C4-2B (cell line): ENCODE measurements around the gene ZFYVE19.

Experiments used
- H3K27ac ChIP-seq: fragments of 450-650 bp; 2 replicates; pipeline ENCODE4 v1.5.1; 2017
- ZFX ChIP-seq: fragments of 450-650 bp; IDR thresholded peaks from 2 replicates; pipeline ENCODE4 v1.6.1; 2017
- TF ChIP-seq, protein P1 (sequence below): fragments of 450-650 bp; conservative IDR thresholded peaks from 2 replicates; pipeline ENCODE4 v1.5.1; 2017; ENCODE audit warnings: mild to moderate bottlenecking

ZFYVE19 gene

DNA sequence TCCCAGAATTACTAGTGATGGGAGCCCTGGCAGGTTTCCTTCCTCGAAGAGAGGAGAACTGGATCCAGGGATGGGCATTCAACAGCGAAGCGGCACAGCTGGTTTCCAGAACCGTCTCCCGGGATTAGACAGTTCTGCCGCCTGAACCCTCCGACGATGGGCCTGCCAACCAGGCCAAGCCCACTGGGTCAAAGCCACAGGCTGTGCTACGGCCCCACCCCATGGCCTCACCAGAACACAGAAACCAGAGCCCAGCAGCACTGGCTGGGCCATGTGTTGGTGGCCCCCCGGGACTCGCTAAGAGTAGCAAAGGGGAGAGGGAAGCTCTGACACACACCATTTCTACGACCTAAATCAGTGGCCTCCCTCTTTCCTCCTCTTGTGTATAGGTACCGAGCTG, 34.9 kb upstream of the ZFYVE19 start:
- H3K27ac ChIP-seq: no peak overlapping the region
- TF ChIP-seq, protein P1, sequence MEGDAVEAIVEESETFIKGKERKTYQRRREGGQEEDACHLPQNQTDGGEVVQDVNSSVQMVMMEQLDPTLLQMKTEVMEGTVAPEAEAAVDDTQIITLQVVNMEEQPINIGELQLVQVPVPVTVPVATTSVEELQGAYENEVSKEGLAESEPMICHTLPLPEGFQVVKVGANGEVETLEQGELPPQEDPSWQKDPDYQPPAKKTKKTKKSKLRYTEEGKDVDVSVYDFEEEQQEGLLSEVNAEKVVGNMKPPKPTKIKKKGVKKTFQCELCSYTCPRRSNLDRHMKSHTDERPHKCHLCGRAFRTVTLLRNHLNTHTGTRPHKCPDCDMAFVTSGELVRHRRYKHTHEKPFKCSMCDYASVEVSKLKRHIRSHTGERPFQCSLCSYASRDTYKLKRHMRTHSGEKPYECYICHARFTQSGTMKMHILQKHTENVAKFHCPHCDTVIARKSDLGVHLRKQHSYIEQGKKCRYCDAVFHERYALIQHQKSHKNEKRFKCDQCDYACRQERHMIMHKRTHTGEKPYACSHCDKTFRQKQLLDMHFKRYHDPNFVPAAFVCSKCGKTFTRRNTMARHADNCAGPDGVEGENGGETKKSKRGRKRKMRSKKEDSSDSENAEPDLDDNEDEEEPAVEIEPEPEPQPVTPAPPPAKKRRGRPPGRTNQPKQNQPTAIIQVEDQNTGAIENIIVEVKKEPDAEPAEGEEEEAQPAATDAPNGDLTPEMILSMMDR: no peak
- TF ChIP-seq ZFX: no peak

DNA sequence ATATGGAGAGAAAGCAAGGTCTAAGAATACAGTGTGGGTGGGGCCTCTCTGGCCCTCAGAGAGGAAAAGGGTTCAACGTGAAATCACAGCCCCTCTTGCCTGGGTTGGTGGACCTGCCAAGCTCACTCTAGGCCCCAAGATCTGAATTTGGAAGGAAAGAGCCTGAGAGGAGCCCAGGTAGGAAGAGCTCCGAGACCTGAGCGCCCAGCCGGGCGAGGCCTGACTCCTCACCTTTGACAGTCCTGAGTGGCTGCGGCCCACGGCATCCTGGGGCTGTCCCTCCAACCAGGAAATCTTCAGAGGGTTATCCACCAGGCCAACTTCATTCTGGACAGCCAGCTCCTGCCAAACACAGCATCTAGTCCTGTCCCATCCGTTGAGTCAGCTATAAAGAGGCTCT, 33.4 kb upstream of the ZFYVE19 start:
- TF ChIP-seq, protein P1: no peak
- no peak for TF ChIP-seq ZFX
- no peak overlapping the region for H3K27ac ChIP-seq

DNA sequence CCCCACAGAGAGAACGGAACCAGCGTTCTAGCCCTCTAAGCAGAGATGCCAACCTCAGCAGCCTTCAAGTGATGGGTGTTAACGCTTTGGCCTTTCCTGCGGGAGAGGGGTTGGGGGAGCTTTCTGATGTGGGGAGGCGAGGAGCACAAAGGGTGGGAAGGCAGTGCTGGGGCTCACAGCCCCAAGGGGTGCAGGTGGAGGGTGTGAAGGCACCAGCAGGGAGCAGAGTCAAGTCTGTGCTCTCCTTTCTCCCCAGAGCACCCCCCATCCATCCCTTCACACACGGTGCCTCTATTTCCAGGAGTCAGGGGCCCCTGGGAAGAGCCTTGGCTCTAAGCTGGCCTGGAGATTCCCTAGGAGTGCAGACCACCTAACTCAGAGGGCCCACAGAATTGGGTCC, 33.0 kb upstream of the ZFYVE19 start:
- H3K27ac ChIP-seq: no peak overlapping the region
- TF ChIP-seq ZFX: no peak
- TF ChIP-seq, protein P1: no peak

DNA sequence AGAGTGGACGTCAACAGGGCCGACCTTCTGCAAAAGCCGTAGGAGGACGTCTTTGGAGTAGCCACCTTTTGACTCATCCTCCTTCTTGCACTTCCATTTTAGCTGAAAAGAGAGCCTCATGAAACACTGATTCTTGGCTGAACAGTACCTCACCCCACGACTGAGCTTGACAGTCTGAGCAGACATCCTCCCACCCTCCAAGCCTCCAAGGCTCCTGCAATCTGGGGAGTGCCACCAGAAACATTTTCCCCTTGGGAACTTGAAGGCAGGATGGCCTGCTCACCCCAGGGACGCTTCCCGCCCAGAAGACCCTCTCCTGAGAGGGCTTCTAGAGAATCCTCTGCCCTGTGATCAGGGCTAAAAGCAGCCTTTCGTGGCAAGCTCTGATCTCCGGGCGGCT, 31.9 kb upstream of the ZFYVE19 start:
- TF ChIP-seq, protein P1: no peak
- no peak for TF ChIP-seq ZFX

DNA sequence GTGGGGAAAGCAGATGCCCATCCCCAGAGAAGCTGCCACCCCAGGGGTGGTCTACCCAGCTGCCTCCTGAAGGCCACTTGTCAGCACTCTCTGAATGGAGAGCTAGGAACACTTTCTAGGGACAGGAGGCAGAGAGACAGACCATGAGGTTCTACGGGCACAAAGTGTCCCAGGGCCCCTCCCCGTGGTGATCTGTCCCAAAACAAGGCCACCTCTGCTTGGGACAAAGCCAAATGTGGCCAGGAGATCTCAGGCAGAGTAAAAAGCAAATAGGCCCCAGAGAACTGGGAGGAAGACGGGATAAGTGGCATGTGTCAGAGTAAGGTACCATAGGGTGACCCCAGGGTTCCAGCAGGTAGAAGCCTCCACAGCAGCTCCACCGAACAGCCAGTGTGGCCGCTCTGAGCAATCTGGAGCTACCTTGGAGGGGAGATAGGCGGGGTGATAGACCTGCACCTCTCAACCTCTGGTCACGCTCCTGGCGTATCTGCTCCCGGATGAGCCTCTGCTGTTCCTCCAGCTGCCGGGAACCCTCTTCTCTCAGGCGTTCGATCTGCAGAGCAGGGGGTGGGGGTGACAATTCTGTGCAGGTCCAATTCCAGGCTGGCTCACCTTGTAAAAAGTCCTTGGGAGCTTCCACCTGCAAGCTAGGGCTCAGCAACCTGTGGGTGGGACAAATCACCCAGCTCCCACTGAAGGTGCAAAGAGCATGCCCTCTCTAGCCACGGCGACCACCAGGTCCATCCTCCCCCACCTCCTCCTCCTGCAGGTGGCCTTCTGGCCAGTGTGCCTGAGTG, 31.0 kb upstream of the ZFYVE19 start:
- TF ChIP-seq, protein P1: no peak
- TF ChIP-seq ZFX: no peak
- peak overlapping the region; percentile 72 for H3K27ac ChIP-seq

More for the DNA sequence above, 31.9 kb upstream of the ZFYVE19 start:
- H3K27ac ChIP-seq: no peak overlapping the region

DNA sequence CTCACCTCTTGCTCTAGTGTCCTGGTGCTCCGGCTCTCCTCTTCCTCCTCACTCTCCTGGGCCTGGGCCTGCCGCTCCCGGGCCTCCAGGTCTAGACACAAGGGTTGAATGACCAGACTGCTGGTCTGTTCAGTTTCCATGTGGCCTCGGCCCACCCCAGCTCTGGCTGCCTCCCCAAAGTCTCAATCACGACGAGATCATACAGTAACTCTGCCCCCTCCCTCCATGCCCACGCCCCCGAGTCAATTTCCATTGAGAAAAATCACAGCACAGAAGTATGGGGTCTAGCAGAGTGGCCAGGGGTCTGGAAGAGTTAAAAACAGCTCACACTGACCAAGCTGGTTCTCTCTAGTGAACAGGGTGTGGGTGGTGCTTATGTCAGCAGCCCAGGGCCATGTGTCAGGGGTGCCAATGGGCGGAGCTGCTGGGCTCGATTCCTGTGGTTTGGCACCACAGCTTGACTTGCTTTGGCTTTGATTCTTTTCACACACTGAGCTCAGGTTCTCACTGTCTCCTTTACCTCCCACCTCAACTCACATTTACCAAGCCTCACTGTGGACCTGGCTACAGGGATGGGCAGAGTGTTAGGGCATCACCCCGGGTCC, 30.2 kb upstream of the ZFYVE19 start:
- H3K27ac ChIP-seq: peak overlapping the region; percentile 72
- no peak for TF ChIP-seq ZFX
- TF ChIP-seq, protein P1: no peak

DNA sequence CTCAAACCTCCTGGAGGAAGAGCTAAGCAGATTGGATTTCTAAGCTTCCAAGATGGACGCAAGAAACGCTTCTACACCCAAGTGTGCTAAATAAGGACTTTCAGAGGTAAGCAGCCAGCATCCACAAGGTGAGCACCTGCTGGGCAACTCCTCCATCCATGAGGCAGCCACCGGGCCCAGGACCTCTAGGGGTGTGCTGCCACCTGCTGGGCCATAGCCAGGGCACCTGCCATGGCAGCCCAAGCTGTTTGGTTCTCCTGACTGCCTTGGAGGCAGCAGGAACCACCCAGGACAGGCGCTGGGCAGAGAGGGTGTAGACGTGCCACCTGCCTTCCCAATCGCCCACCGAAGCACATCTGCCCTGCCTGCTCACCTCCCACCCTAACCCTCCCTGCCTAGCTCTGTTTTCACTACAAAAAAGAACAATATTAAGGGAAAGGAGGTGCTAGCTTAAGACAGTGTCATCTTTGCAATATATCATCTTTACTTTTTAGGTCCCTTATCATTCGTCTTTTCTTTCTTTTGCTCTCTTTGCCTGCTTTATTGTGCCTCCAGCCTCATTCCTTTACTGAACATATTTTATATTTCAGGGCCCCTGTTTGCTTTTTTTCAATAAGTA, 24.2 kb upstream of the ZFYVE19 start:
- no peak overlapping the region for H3K27ac ChIP-seq
- TF ChIP-seq, protein P1: peak; percentile 90
- no peak for TF ChIP-seq ZFX
